H1 (cell line): ENCODE data around the gene AFTPH. TPM values are rescaled to one million over a fixed set of nuclear protein-coding genes. Genes with fewer than 3 reads are reported as not detected.

Source experiments
- CTCF ChIA-PET: fragments of 300-600 bp; sonication (Branson Sonifier 250); formaldehyde crosslinking; loops from one replicate; lab custom pipeline; 2021; ENCODE audit not compliant: partially characterized antibody; lab: Charles Lee
- POLR2A ChIA-PET: fragments of 300-600 bp; sonication (Branson Sonifier 250); formaldehyde crosslinking; loops from one replicate; lab custom pipeline; 2021; ENCODE audit warnings: inconsistent platforms; ENCODE audit not compliant: partially characterized antibody; lab: Charles Lee
- DNase-seq, 2 experiments: peaks; one replicate each; pipeline versions ENCODE4 v3.0.0 to v3.0.0-alpha.2; 2010 to 2022; ENCODE audit warnings: low spot score in 2 of 2, low read depth in 1 of 2, mixed read lengths in 1 of 2
- FAIRE-seq: peaks from 2 replicates; lab custom pipeline; 2011; peaks lifted over from hg19 to GRCh38; lab: Jason Lieb, UNC
- H2AFZ ChIP-seq: 2 replicates; pipeline ENCODE4 v1.8.1; 2012; ENCODE audit warnings: low read length, inconsistent platforms
- H2AK5ac ChIP-seq: 2 replicates; pipeline ENCODE4 v1.6.1; 2013; ENCODE audit warnings: low read depth, low read length
- H2BK120ac ChIP-seq: replicated peaks from 2 replicates; pipeline ENCODE3; 2013; ENCODE audit warnings: low read depth, low read length, inconsistent platforms
- H2BK12ac ChIP-seq: 2 replicates; pipeline ENCODE4 v1.6.1; 2013; ENCODE audit warnings: low read depth, low read length
- H2BK15ac ChIP-seq: 2 replicates; pipeline ENCODE4 v1.6.1; 2013; ENCODE audit warnings: low read length
- H2BK20ac ChIP-seq: 2 replicates; pipeline ENCODE4 v1.6.1; 2013; ENCODE audit warnings: low read length
- H2BK5ac ChIP-seq: 2 replicates; pipeline ENCODE4 v1.6.1; 2013; ENCODE audit warnings: low read depth, low read length
- H3K14ac ChIP-seq: 2 replicates; pipeline ENCODE4 v1.6.1; 2013; ENCODE audit warnings: inconsistent platforms; ENCODE audit not compliant: insufficient read length
- H3K18ac ChIP-seq: 2 replicates; pipeline ENCODE4 v1.6.1; 2013; ENCODE audit warnings: low read length; ENCODE audit errors: extremely low read depth
- H3K23ac ChIP-seq: 2 replicates; pipeline ENCODE4 v1.6.1; 2013; ENCODE audit warnings: inconsistent platforms; ENCODE audit not compliant: insufficient read length
- H3K23me2 ChIP-seq: 2 replicates; pipeline ENCODE4 v1.6.1; 2013; ENCODE audit warnings: low read depth, low read length
- H3K27ac ChIP-seq: 2 replicates; pipeline ENCODE4 v1.6.1; 2011; ENCODE audit warnings: low read depth, low read length, inconsistent platforms
- H3K27me3 ChIP-seq, 4 experiments: replicated peaks in 1 of 4; 1 replicate in 1 of 4; 2 replicates in 3 of 4; pipeline versions ENCODE4 v1.6.1 to v1.8.1; 2011 to 2013; ENCODE audit warnings: low read length in 3 of 4, mild to moderate bottlenecking in 3 of 4, inconsistent platforms in 2 of 4, mixed read lengths in 2 of 4, moderate library complexity in 1 of 4; ENCODE audit not compliant: control insufficient read depth in 3 of 4, insufficient read depth in 3 of 4; ENCODE audit errors: extremely low read depth in 1 of 4
- H3K36me3 ChIP-seq, 4 experiments: 2 replicates each; pipeline versions ENCODE4 v1.6.1 to v1.8.1; 2011 to 2013; ENCODE audit warnings: mild to moderate bottlenecking in 4 of 4, low read length in 3 of 4, moderate library complexity in 2 of 4, control low read depth in 1 of 4, inconsistent platforms in 1 of 4; ENCODE audit not compliant: insufficient read depth in 4 of 4, control insufficient read depth in 2 of 4
- H3K4ac ChIP-seq: replicated peaks from 2 replicates; pipeline ENCODE3; 2013; ENCODE audit warnings: low read length, low read depth, mixed read lengths, inconsistent platforms; ENCODE audit not compliant: insufficient read length
- H3K4me1 ChIP-seq, 4 experiments: replicated peaks in 1 of 4; 1 replicate in 1 of 4; 2 replicates in 3 of 4; pipeline versions ENCODE4 v1.6.1 to v1.8.1; 2011 to 2013; ENCODE audit warnings: low read length in 3 of 4, inconsistent platforms in 2 of 4, mixed read lengths in 1 of 4; ENCODE audit not compliant: insufficient read depth in 4 of 4, control insufficient read depth in 3 of 4
- H3K4me2 ChIP-seq, 2 experiments: 2 replicates each; pipeline versions ENCODE4 v1.6.1 to v1.8.1; 2011 to 2013; ENCODE audit warnings: low read depth in 2 of 2, low read length in 2 of 2, control low read depth in 1 of 2, inconsistent platforms in 1 of 2, mild to moderate bottlenecking in 1 of 2; ENCODE audit not compliant: insufficient read depth in 1 of 2
- H3K4me3 ChIP-seq, 4 experiments: fragments of 200-600, 300-600 bp in 1 of 4; sonication (generic), shearing (Covaris generic), sonication (Bioruptor Twin) in 1 of 4; 2 replicates each; pipeline versions ENCODE4 v1.5.1 to v1.8.1; 2011 to 2016; ENCODE audit warnings: low read length in 4 of 4, low read depth in 3 of 4, control low read depth in 2 of 4, inconsistent platforms in 2 of 4, mild to moderate bottlenecking in 2 of 4, mixed read lengths in 1 of 4, moderate library complexity in 1 of 4; ENCODE audit not compliant: insufficient read depth in 2 of 4; ENCODE audit errors: extremely low read depth in 1 of 4
- H3K56ac ChIP-seq: replicated peaks from 2 replicates; pipeline ENCODE3; 2013; ENCODE audit warnings: low read depth, mild to moderate bottlenecking, mixed read lengths, low read length, inconsistent platforms; ENCODE audit not compliant: insufficient read length
- H3K79me1 ChIP-seq: 2 replicates; pipeline ENCODE4 v1.6.1; 2013; ENCODE audit warnings: low read depth, low read length, control low read depth
- H3K79me2 ChIP-seq, 2 experiments: 2 replicates each; pipeline versions ENCODE4 v1.6.1 to v1.8.1; 2012 to 2013; ENCODE audit warnings: low read length in 2 of 2, mild to moderate bottlenecking in 2 of 2, inconsistent platforms in 1 of 2; ENCODE audit not compliant: insufficient read depth in 2 of 2, control insufficient read depth in 1 of 2
- H3K9ac ChIP-seq, 4 experiments: replicated peaks in 1 of 4; 1 replicate in 1 of 4; 2 replicates in 3 of 4; pipeline versions ENCODE4 v1.6.1 to v1.8.1; 2011 to 2013; ENCODE audit warnings: low read depth in 3 of 4, low read length in 3 of 4, control low read depth in 2 of 4, mild to moderate bottlenecking in 2 of 4, moderate library complexity in 2 of 4, inconsistent platforms in 1 of 4; ENCODE audit errors: extremely low read depth in 1 of 4
- H3K9me3 ChIP-seq, 2 experiments: 2 replicates each; pipeline versions ENCODE4 v1.6.1 to v1.8.1; 2012 to 2013; ENCODE audit warnings: mild to moderate bottlenecking in 2 of 2, moderate library complexity in 2 of 2, control low read depth in 1 of 2, inconsistent platforms in 1 of 2, low read depth in 1 of 2, low read length in 1 of 2, mixed read lengths in 1 of 2; ENCODE audit not compliant: insufficient read depth in 2 of 2
- H4K20me1 ChIP-seq, 2 experiments: replicated peaks in 1 of 2; 2 replicates each; pipeline versions ENCODE3 to v1.8.1; 2011 to 2013; ENCODE audit warnings: inconsistent platforms in 2 of 2, low read length in 2 of 2, mild to moderate bottlenecking in 1 of 2; ENCODE audit not compliant: insufficient read depth in 2 of 2, control insufficient read depth in 1 of 2
- H4K5ac ChIP-seq: 2 replicates; pipeline ENCODE4 v1.6.1; 2013; ENCODE audit warnings: low read length, low read depth, mixed read lengths, inconsistent platforms; ENCODE audit not compliant: insufficient read length
- H4K8ac ChIP-seq: 2 replicates; pipeline ENCODE4 v1.8.0; 2013; ENCODE audit warnings: mild to moderate bottlenecking, moderate library complexity, low read length, inconsistent platforms; ENCODE audit not compliant: insufficient read depth; ENCODE audit errors: extremely low read depth
- H4K91ac ChIP-seq: replicated peaks from 2 replicates; pipeline ENCODE3; 2013; ENCODE audit warnings: low read length, mixed read lengths, inconsistent platforms; ENCODE audit not compliant: insufficient read length
- CEBPB ChIP-seq: IDR thresholded peaks from 2 replicates; pipeline ENCODE4 v1.6.1; 2012; ENCODE audit warnings: low read depth, low read length
- CHD2 ChIP-seq: IDR thresholded peaks from 2 replicates; pipeline ENCODE4 v1.6.1; 2012; ENCODE audit warnings: low read length, improper control_type of control experiment
- FOSL1 ChIP-seq: IDR thresholded peaks from 2 replicates; pipeline ENCODE4 v1.6.1; 2011; ENCODE audit warnings: mild to moderate bottlenecking, low read depth, low read length, moderate library complexity; ENCODE audit not compliant: insufficient read depth
- KDM1A ChIP-seq: fragments of 200-600, 300-600 bp; sonication (generic); IDR thresholded peaks from 2 replicates; pipeline ENCODE4 v1.7.1; 2016; ENCODE audit warnings: mild to moderate bottlenecking, low read length, borderline replicate concordance
- RBBP5 ChIP-seq: IDR thresholded peaks from 2 replicates; pipeline ENCODE4 v1.7.1; 2012; ENCODE audit warnings: low read depth, mild to moderate bottlenecking, inconsistent platforms, low read length, moderate library complexity, borderline replicate concordance
- RFX5 ChIP-seq: IDR thresholded peaks from 2 replicates; pipeline ENCODE4 v1.6.1; 2011; ENCODE audit warnings: low read depth, low read length, improper control_type of control experiment, borderline replicate concordance
- SIX5 ChIP-seq: IDR thresholded peaks from 2 replicates; pipeline ENCODE4 v1.6.1; 2011; ENCODE audit warnings: mild to moderate bottlenecking, low read depth, low read length
- SRF ChIP-seq: IDR thresholded peaks from 2 replicates; pipeline ENCODE4 v1.6.1; 2011; ENCODE audit warnings: mild to moderate bottlenecking, low read depth, low read length, moderate library complexity
- SUZ12 ChIP-seq: fragments of 200-600 bp; sonication (generic); IDR thresholded peaks from 2 replicates; pipeline ENCODE4 v1.6.1; 2012; ENCODE audit warnings: mild to moderate bottlenecking, inconsistent platforms, low read length, moderate library complexity, mixed read lengths
- TAF7 ChIP-seq: optimal IDR thresholded peaks from 2 replicates; pipeline ENCODE3; 2011; ENCODE audit warnings: low read depth, mild to moderate bottlenecking, inconsistent platforms, low read length, moderate library complexity, borderline replicate concordance
- TCF12 ChIP-seq: IDR thresholded peaks from 2 replicates; pipeline ENCODE4 v1.6.1; 2011; ENCODE audit warnings: low read depth, mild to moderate bottlenecking, low read length
- WGBS, 2 experiments: shearing (Covaris generic) in 1 of 2; methylation state at CpG; one replicate each; pipeline versions ENCODE4 v1.1.6 to v1.1.7; 2013 to 2015; ENCODE audit warnings: low lambda C conversion rate in 2 of 2, mixed read lengths in 2 of 2, inconsistent platforms in 1 of 2, low coverage in 1 of 2, missing lambda C conversion rate in 1 of 2; ENCODE audit not compliant: insufficient replicate concordance in 2 of 2, insufficient coverage in 1 of 2, insufficient read length in 1 of 2; ENCODE audit errors: extremely low coverage in 1 of 2, missing lambda C conversion rate in 1 of 2; 5-methylcytosine and 5-hydroxymethylcytosine counted together
- polyA plus RNA-seq, 7 experiments: library from polyadenylated mRNA; depleted of rRNA in 3 of 7; stranded (reverse) in 5 of 7; unstranded in 2 of 7; fragments of >200 nt in 5 of 7; fragments of 200-250 nt in 2 of 7; gene quantifications; 1 replicate in 5 of 7; 2 replicates in 1 of 7; 4 replicates in 1 of 7; pipeline versions ENCODE4 v1.2.1 to v1.2.3, GENCODE V29; 2011 to 2013; ENCODE audit warnings: missing spikeins in 2 of 7, mixed read lengths in 2 of 7
- total RNA-seq: library from RNA; stranded (reverse); fragmentation: NEBNext Ultra II Directional; extraction: Animal tissue kit (Norgen Biotek cat#: 25700); gene quantifications from 2 replicates; pipeline ENCODE4 v1.2.1, GENCODE V29; 2021

Gene AFTPH
- total and polyA plus RNA-seq, 2 of the 8 experiments (the other 6 are each of a cell fraction or from before 2014, with no cell fraction given), result 7.3 to 15.0 TPM

DNA sequence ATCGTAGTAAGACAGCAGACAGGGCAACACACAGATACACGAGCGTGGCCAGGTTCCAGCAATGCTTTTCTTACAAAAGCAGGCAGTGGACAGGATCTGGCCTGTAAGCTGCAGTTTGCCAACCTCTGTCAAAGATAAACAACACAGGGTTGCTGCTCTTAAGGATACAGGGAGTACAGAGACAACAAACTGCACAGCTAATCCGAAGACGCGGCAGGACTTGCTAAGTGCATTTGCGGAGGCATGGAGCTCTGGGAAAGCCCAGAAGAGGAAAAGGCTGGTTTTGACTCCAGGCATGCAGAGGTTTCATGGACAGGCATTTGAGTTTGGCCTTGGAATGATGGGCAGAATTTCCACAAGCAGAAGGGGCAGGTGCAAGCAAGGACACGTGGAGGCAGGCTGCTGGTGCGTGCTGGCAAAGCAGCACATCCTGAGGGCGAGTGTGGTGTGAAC lies 105.2 kb downstream of the AFTPH start:
- Histone ChIP-seq H2BK20ac (no peak overlapping the region), H3K27me3 (no peaks in the 10 kb centered on the region), H2BK5ac (no peak overlapping the region), H4K20me1 (no peaks in the 10 kb centered on the region), H3K79me1 (no peaks in the 10 kb centered on the region), H3K23ac (no peak overlapping the region), H2AFZ (no peak overlapping the region), H2BK12ac (no peak overlapping the region), H4K8ac (no peak overlapping the region), H3K36me3 (no peaks in the 10 kb centered on the region), H3K4ac (no peak overlapping the region), H3K27ac (no peak overlapping the region), H2AK5ac (no peak overlapping the region), H3K56ac (no peak overlapping the region), H3K4me1 (peaks cover 5 to 8% (median 5%) of the 10 kb centered on the region in 4 experiments; a peak in 4 of 7 replicates), H4K5ac (no peak overlapping the region), H2BK120ac (no peak overlapping the region), H3K4me3 (no peak overlapping the region), H3K23me2 (no peaks in the 10 kb centered on the region), H3K4me2 (no peak overlapping the region), H4K91ac (no peak overlapping the region), H3K18ac (no peak overlapping the region), H3K14ac (no peak overlapping the region)
- FAIRE-seq (no peak), DNase-seq (no peak)
- WGBS, 2 experiments, result 93% methylated on average over 10 of the region's 10 CpGs; no CpG with 5 or more reads in 1 of the 2 experiments
- CTCF ChIA-PET, result interaction anchor here (0.9 to 27.4 kb wide), 8 partner anchors 7 to 244 kb away, joined by 3 to 389 read pairs (median 16); partner anchors contain the start of gene SERTAD2
- TF ChIP-seq RBBP5 (no peak), CEBPB (no peak), TCF12 (no peak), SIX5 (no peak), SRF (no peak), RFX5 (no peak), FOSL1 (no peak), TAF7 (no peak), KDM1A (no peak), SUZ12 (no peak), CHD2 (no peak)
- TF ChIP-seq, all 59 proteins: peak for 0
- Histone ChIP-seq H3K9ac (no peak overlapping the region), H3K79me2 (no peaks in the 10 kb centered on the region), H2BK15ac (no peak overlapping the region), H3K9me3 (no peaks in the 10 kb centered on the region)
- POLR2A ChIA-PET, result interaction anchor here (0.6 kb wide), 1 partner anchor 550 kb away, joined by 3 read pairs; no protein-coding TSS in a partner anchor
